AG08396 (cell line): ENCODE measurements around the gene COL25A1.
A peak's percentile ranks its signal among the peaks of the same experiment; 100 is the strongest.
"Not testable (repeated sequence)": the region's sequence is repeated elsewhere in the genome, so short reads cannot be mapped to it uniquely, and the experiment has no call there.

Experiments
- DNase-seq: peaks from one replicate; pipeline ENCODE4 v3.0.0; 2012; ENCODE audit warnings: low spot score, mixed read lengths

The COL25A1 gene

GRCh38 chr4:109121561-109121960 lies 180.9 kb downstream of the COL25A1 start:
- DNase-seq: no peak

GRCh38 chr4:109119852-109120251 lies 182.6 kb downstream of the COL25A1 start:
- no peak for DNase-seq

- no peak for DNase-seq
Observed at GRCh38 chr4:109118635-109119034, 183.8 kb downstream of the COL25A1 start.

- DNase-seq: no peak
Observed at GRCh38 chr4:109114501-109114900, 188.0 kb downstream of the COL25A1 start.

- DNase-seq: no peak
Observed at GRCh38 chr4:109113521-109113920, 188.9 kb downstream of the COL25A1 start.

GRCh38 chr4:109111031-109111430 lies 191.4 kb downstream of the COL25A1 start:
- DNase-seq: no peak

GRCh38 chr4:109108215-109108614 lies 194.2 kb downstream of the COL25A1 start:
- DNase-seq: not testable (repeated sequence)

GRCh38 chr4:109094056-109094455 lies 208.4 kb downstream of the COL25A1 start:
- no peak for DNase-seq

GRCh38 chr4:109091727-109092409 lies 210.6 kb downstream of the COL25A1 start:
- no peak for DNase-seq

- no peak for DNase-seq
Observed at GRCh38 chr4:109083911-109084310, 218.5 kb downstream of the COL25A1 start.

GRCh38 chr4:109079731-109080130 lies 222.7 kb downstream of the COL25A1 start:
- peak; percentile 3 for DNase-seq

- no peak for DNase-seq
Observed at GRCh38 chr4:109079201-109079600, 223.3 kb downstream of the COL25A1 start.

GRCh38 chr4:109078724-109079123 lies 223.7 kb downstream of the COL25A1 start:
- peak; percentile 7 for DNase-seq

- no peak for DNase-seq
Observed at GRCh38 chr4:109077505-109077904, 225.0 kb downstream of the COL25A1 start.

- DNase-seq: not testable (repeated sequence)
Observed at GRCh38 chr4:109076709-109077108, 225.7 kb downstream of the COL25A1 start.

- no peak for DNase-seq
Observed at GRCh38 chr4:109075621-109076020, 226.8 kb downstream of the COL25A1 start.

GRCh38 chr4:109072595-109072994 lies 229.9 kb downstream of the COL25A1 start:
- DNase-seq: no peak

GRCh38 chr4:109070677-109071076 lies 231.8 kb downstream of the COL25A1 start:
- DNase-seq: not testable (repeated sequence)

GRCh38 chr4:109067508-109068235 lies 234.8 kb downstream of the COL25A1 start:
- DNase-seq: no peak

- DNase-seq: no peak
Observed at GRCh38 chr4:109065006-109065405, 237.5 kb downstream of the COL25A1 start.

GRCh38 chr4:109053257-109053656 lies 249.2 kb downstream of the COL25A1 start:
- no peak for DNase-seq

- DNase-seq: no peak
Observed at GRCh38 chr4:109052821-109053220, 249.6 kb downstream of the COL25A1 start.

GRCh38 chr4:109051054-109051453 lies 251.4 kb downstream of the COL25A1 start:
- DNase-seq: no peak

- no peak for DNase-seq
Observed at GRCh38 chr4:109049926-109050325, 252.5 kb downstream of the COL25A1 start.
